ENCODE measurements around the gene GCAT. TPM values are rescaled to one million over a fixed set of nuclear protein-coding genes. Genes with fewer than 3 reads are reported as not detected.

Gene GCAT
- total RNA-seq, 3 donors from 2014 or later = 9.2 to 15.6 (median 13.6) TPM

GRCh38 chr22:37769056-37769455 is 38.7 kb upstream of the GCAT start:
- no peak for ATAC-seq
- intact Hi-C loops (cut with DNase I, micrococcal nuclease) = no loop called here
- Histone ChIP-seq H3K36me3 (ENCODE audit: low read depth) (no peaks in the 10 kb centered on the region), H3K9me3 (no peaks in the 10 kb centered on the region), H3K4me3 (no peak overlapping the region), H3K4me1 (ENCODE audit: low read depth) (no peaks in the 10 kb centered on the region)
- no peak for TF ChIP-seq CTCF (IDR thresholded peaks at IDR 0.05)
- DNase-seq = no peak

GRCh38 chr22:37771081-37771480 is 36.7 kb upstream of the GCAT start:
- no peak for DNase-seq
- Histone ChIP-seq H3K4me1 (ENCODE audit: low read depth) (no peaks in the 10 kb centered on the region), H3K9me3 (no peaks in the 10 kb centered on the region), H3K36me3 (ENCODE audit: low read depth) (no peaks in the 10 kb centered on the region), H3K4me3 (no peak overlapping the region)
- intact Hi-C loops (cut with DNase I, micrococcal nuclease) = no loop called here
- no peak for TF ChIP-seq CTCF (IDR thresholded peaks at IDR 0.05)
- no peak for ATAC-seq

- no peaks in the 10 kb centered on the region for H3K9me3 ChIP-seq
- intact Hi-C loops (cut with DNase I, micrococcal nuclease) = no loop called here
- DNase-seq (no peak), ATAC-seq (no peak)
- H3K4me3 ChIP-seq = no peak overlapping the region
- no peak for TF ChIP-seq CTCF (IDR thresholded peaks at IDR 0.05)
- H3K36me3 ChIP-seq (ENCODE audit: low read depth) = no peaks in the 10 kb centered on the region
- H3K4me1 ChIP-seq (ENCODE audit: low read depth) = peaks cover 4% of the 10 kb centered on the region
Observed at GRCh38 chr22:37771702-37772427, 35.9 kb upstream of the GCAT start.

GRCh38 chr22:37774728-37775127 is 33.0 kb upstream of the GCAT start:
- no peaks in the 10 kb centered on the region for H3K36me3 ChIP-seq (ENCODE audit: low read depth)
- no peak for TF ChIP-seq CTCF (IDR thresholded peaks at IDR 0.05)
- DNase-seq (no peak), ATAC-seq (no peak)
- no peaks in the 10 kb centered on the region for H3K9me3 ChIP-seq
- H3K4me3 ChIP-seq = no peak overlapping the region
- H3K4me1 ChIP-seq (ENCODE audit: low read depth) = peaks cover 10% of the 10 kb centered on the region
- intact Hi-C loops (cut with DNase I, micrococcal nuclease) = no loop called here

GRCh38 chr22:37775785-37776638 is 31.7 kb upstream of the GCAT start:
- intact Hi-C loops (cut with DNase I, micrococcal nuclease) = no loop called here
- no peak for TF ChIP-seq CTCF (IDR thresholded peaks at IDR 0.05)
- ATAC-seq (no peak), DNase-seq (no peak)
- Histone ChIP-seq H3K4me1 (ENCODE audit: low read depth) (peaks cover 10% of the 10 kb centered on the region), H3K9me3 (no peaks in the 10 kb centered on the region), H3K4me3 (no peak overlapping the region), H3K36me3 (ENCODE audit: low read depth) (no peaks in the 10 kb centered on the region)
